ENCODE results near the gene TRAPPC6A.

TRAPPC6A gene

DNA sequence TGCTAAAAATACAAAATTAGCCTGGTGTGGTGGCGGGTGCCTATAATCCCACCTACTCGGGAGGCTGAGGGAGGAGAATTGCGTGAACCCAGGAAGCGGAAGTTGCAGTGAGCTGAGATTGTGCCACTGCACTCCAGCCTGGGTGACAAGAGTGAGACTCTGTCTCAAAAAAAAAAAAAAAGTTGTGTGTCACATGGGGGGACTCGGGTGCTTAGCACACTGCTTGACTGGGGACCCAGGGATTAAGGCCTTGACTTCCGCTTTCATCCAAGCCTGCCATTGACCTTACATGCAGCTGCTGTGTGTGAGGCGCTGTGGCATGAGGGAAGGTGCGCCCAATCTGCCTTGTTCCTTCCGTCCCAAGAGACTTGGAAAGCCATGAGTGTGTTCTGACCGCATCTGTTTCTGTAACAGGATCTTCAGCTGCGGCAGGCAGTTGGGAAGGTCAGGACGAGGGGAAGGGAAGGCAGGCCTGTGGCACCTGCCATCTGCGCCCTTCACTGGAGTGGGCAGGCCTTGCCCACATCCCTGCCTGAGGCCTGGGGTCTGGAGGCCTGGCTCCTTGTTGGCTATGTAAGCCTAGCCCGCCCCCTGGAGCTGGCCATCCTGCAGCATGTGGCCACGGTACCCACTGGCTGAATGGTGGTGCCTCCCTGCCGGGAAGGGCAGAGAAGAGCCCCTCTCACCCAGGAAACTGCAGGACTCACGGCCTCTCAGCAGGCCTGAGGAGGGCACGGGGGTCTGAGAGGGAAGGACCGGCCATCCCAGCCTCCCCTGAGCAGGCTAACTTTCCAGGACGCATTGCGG lies 62.0 kb downstream of the TRAPPC6A start:
- H3K36me3 ChIP-seq (ENCODE audit: control insufficient read depth, insufficient read depth, low read length), result no peaks in the 10 kb centered on the region
- peaks cover 82% of the 10 kb centered on the region for H3K4me1 ChIP-seq (ENCODE audit: control insufficient read depth, insufficient read depth, low read length)
- H3K9me3 ChIP-seq (ENCODE audit: control insufficient read depth, low read length), result no peaks in the 10 kb centered on the region
- no peak overlapping the region for H3K9ac ChIP-seq (ENCODE audit: low read length)
- H3K27me3 ChIP-seq (ENCODE audit: control insufficient read depth, insufficient read depth, low read length), result no peaks in the 10 kb centered on the region
- H3K4me3 ChIP-seq (ENCODE audit: low read length), result no peak overlapping the region

DNA sequence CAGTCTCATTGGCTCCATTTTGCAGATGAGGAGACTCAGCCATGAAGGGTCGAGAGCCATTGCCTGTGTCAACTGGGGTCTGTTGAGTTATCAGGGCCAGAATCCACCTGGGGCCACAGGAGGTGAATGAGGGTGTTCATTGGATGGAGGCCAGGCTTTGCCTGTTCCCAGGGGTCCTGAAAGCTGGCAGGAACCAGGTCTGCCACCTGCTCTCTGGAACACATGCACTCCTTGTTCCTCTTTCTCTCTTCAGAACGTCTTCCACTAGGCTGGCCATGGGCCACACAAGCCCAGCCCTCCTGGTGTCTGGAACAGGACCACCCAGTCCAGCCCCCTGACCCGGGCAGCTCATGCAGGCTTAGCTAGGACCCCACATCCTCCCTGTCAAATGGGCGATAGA lies 63.9 kb downstream of the TRAPPC6A start:
- peak overlapping the region; percentile 31 for H3K9ac ChIP-seq (ENCODE audit: low read length)
- peaks cover 74% of the 10 kb centered on the region for H3K4me1 ChIP-seq (ENCODE audit: control insufficient read depth, insufficient read depth, low read length)
- H3K36me3 ChIP-seq (ENCODE audit: control insufficient read depth, insufficient read depth, low read length), result no peaks in the 10 kb centered on the region
- H3K4me3 ChIP-seq (ENCODE audit: low read length), result no peak overlapping the region
- no peaks in the 10 kb centered on the region for H3K9me3 ChIP-seq (ENCODE audit: control insufficient read depth, low read length)
- no peaks in the 10 kb centered on the region for H3K27me3 ChIP-seq (ENCODE audit: control insufficient read depth, insufficient read depth, low read length)

DNA sequence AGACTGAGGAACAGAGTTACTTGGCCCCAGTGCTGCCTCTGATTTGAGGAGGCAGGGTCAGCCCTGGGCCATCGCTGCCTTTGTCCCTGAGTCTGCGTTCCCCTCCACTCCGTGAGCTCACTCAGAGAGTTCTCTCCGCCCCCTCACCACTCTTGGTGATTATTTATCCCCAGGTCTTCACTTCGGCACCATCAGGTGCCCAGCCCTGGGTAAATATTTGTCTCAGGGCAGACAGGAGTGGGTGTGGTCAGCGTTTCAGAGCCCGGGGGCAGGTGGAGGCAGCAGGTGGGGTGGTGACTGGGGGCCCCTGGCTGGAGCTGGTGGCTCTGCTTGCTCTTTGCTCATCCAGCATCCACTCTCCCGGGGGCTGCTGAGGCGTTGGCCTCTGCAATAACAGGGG lies 64.4 kb downstream of the TRAPPC6A start:
- peaks cover 69% of the 10 kb centered on the region for H3K4me1 ChIP-seq (ENCODE audit: control insufficient read depth, insufficient read depth, low read length)
- H3K9ac ChIP-seq (ENCODE audit: low read length), result peak overlapping the region; percentile 48

More for the DNA sequence above, 64.4 kb downstream of the TRAPPC6A start:
- Histone ChIP-seq H3K27me3 (ENCODE audit: control insufficient read depth, insufficient read depth, low read length) (no peaks in the 10 kb centered on the region), H3K4me3 (ENCODE audit: low read length) (no peak overlapping the region), H3K36me3 (ENCODE audit: control insufficient read depth, insufficient read depth, low read length) (no peaks in the 10 kb centered on the region), H3K9me3 (ENCODE audit: control insufficient read depth, low read length) (no peaks in the 10 kb centered on the region)

Measured in mucosa of stomach (tissue), 1 donor.